SKM-1 (cell line): ENCODE measurements around the gene ZMYND11.
"Not testable (repeated sequence)": the region's sequence is repeated elsewhere in the genome, so short reads cannot be mapped to it uniquely, and the experiment has no call there.

Experiments
- DNase-seq: peaks from one replicate; lab custom pipeline; 2025; ENCODE audit not compliant: unreplicated experiment; lab: John Stamatoyannopoulos, UW

Gene ZMYND11

DNA sequence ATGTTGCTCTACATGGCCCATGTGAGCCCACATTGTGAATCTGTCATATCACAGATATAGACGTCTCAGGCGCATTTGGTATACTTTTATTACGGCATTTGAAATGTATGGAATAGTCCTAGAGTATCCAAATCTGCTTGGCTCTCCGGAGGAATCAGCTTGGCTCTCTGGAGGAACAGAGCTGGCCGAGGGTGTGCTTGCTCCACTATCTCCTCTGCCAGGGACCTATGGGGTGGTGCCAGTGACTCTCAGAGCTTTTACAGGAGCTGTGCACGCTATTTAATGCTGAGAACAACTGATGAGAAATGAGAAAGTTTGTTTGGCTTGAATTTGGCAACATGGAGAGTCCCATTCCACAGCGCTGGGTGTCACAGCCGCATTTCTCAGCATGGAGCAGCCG lies 144.0 kb downstream of the ZMYND11 start:
- DNase-seq = no peak

DNA sequence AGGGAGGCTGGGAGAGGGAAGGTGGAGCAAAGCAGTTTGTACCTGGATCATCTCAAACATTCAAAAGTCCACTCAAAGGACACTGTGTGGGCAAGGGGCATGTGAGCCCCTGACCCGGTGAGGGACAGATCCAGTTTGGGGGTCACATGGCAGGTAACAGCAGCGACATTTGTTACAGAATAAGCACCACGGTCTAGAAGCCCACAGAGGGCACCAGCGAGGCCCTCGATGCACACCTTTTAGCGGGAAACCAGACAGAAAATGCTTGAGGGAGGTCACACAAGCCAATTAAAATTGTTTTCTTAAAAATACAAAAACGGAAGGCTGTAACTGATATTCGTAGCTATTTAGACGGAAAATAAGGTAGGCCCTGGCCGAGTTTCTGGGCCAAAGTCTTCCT lies 144.4 kb downstream of the ZMYND11 start:
- no peak for DNase-seq

- no peak for DNase-seq
Observed at GRCh38 chr10:282294-283139, 147.3 kb downstream of the ZMYND11 start.

DNA sequence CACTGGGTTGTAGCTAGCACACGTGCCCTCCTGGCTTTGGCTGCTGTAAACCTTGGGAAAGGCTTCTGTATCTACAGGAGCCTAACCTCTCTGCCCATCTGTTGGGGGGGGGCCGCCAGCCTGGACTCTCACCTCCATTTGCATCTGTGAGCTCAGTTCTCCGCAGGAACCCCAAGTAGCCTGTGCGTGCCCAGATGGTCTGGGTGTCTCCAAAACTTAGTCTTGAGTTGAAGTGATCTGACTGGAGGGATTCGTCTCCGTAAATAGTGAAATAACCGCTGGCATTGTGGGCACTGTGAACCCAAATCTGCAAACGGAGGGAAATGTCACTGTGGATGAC lies 147.9 kb downstream of the ZMYND11 start:
- no peak for DNase-seq

DNA sequence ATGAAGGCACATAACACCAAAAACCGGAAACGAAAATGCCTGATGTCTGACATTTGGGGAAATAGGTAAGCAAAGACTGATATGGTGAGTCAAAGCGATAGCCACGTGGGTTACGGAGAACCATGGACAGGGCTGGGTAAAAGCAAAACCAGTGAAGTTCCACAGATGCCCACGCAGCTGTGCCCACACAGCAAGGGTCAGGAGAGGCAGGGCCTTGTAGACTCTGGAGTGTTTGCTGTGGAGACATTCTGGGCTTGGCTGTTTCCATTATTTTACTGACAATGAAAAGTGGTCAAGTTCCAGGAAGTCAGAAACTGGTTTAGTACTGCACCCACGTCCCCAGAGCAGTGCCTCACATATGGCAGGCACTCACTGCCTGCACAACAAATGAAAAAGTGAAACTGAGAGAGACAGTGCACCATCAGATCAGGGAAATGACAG lies 148.7 kb downstream of the ZMYND11 start:
- DNase-seq = no peak

GRCh38 chr10:285216-285615 lies 150.0 kb downstream of the ZMYND11 start:
- no peak for DNase-seq

DNA sequence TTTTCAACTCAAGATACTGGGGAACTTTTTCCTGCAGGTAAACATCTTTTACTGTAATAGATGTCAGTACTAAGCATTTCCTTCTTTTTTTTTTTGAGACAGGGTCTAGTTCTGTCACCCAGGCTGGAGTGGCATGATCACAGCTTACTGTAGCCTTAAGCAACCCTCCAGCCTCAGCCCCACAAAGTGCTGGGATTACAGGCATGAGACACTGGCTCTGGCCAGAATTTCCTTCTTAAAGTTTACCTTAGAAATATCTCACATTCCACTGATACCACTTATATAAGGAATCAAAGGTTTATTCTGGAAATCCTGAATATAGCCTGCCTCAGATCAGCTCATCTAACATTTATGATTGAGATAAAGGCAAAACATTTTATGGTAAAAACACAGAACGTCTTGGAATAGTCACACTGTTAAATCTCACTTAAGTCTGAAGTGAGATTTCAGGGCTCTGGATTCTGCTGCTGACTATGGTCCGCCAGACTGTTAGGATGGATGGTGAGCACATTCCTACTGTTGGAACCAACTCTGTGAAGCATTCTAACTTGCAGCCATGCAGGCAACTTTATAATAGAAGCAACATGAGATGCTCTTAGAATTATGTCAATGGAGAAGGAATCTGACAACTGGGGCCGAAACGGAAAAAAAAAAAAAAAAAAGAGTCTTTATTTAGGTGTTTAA lies 151.9 kb downstream of the ZMYND11 start:
- DNase-seq = no peak

DNA sequence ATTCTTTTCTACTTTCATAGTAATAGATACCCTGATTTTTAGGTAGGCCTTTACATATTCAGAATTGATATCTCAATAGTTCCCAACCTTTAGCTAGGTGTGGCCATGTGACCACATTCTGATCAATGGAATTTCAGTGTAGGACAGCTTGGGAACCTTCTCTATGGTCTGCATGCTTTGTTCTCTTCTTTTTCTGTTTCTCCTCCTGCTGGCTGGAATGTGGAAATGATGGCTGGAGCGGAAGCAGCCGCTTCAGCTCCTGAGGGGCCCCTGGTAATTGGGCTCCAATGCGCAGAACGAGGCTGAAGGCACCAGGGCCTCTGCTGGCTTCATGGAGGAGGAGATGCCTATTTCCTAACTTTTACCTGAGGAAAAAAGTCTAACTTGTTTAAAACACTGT lies 152.6 kb downstream of the ZMYND11 start:
- DNase-seq = no peak

GRCh38 chr10:288316-289200 lies 153.3 kb downstream of the ZMYND11 start:
- DNase-seq = no peak

DNA sequence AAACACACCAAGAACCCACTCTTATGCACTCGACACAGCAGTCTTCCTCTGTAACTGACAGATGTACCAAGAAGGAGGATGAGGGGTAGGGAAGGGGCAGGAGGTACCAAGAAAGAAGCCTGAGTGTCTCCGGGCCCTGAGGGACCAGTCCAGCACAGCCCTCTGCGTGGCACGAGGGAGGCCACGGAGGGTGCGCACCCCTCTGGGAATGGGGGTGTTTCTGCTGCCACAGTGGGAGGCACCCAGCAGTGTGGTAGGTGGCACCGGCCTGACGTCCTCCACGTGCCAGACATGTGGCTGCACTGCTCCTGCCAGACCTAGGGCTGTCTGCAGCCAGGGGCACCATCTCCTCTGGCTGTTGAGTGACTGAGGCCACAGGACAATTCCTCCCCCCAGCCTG lies 154.3 kb downstream of the ZMYND11 start:
- DNase-seq = no peak

DNA sequence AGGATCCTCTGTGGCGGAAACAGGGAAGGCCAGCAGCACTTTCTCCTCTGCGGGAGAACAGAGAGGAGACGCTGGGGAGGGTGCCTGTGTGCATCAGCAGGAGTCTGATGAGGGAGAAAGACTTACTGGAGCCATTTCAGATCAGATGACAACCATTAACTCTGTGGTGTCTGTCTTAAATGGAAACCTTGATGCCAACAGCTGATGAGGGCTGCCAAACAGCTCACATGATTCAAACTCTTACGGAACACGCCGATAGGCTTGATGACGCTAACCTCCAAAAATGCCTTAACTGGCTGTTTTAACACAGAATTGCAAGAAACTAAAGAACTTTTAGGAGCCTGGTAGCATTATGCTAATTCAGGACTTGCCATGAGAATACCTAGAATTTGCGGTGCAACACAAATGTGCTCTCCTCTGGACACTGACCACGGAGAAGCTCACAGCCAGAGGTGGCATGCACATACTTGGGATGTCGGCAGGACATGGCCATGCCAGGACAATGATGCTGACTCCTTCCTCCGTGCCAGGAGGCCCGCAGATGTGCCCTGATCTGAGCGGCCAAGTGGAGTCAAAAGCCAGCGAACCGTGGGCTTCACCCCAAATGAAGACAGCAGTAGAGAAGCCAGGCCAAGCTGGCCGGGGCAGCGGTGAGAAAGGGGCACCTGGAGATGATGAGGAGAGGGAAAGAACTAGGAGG lies 154.9 kb downstream of the ZMYND11 start:
- DNase-seq = no peak

DNA sequence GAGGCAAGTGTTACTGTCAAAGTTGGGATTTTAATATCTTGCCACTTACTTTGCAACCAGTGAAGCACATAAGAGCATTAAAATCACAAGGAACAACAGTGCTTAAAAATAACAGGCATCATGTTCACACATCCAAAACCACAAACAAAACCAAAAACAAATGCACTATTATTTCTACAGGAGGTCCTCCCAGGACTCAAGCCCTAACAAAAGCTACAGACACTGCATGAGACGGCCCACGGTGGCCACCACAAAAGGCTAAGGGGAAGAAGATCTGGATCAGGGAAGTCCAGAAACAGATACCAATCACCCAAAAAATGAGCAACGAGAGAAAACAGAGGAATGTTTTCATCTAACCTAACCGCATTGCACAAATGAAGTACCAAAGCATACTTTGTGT lies 158.4 kb downstream of the ZMYND11 start:
- DNase-seq = no peak

- DNase-seq = no peak
Observed at GRCh38 chr10:297567-297966, 162.3 kb downstream of the ZMYND11 start.

- DNase-seq = no peak
Observed at GRCh38 chr10:298033-298432, 162.8 kb downstream of the ZMYND11 start.

GRCh38 chr10:299512-299911 lies 164.3 kb downstream of the ZMYND11 start:
- DNase-seq = no peak

GRCh38 chr10:299969-300368 lies 164.7 kb downstream of the ZMYND11 start:
- DNase-seq = no peak

DNA sequence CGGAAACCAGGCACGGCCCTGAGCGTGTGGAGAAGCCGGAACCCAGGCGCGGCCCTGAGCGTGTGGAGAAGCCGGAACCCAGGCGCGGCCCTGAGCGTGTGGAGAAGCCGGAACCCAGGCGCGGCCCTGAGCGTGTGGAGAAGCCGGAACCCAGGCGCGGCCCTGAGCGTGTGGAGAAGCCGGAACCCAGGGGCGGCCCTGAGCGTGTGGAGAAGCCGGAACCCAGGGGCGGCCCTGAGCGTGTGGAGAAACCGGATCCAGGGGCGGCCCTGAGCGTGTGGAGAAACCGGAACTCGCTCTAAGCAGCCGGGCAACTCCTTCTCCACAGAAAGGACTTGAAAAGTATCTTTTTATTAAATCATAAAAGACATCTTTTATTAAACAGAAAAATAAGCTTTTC lies 165.3 kb downstream of the ZMYND11 start:
- not testable (repeated sequence) for DNase-seq

DNA sequence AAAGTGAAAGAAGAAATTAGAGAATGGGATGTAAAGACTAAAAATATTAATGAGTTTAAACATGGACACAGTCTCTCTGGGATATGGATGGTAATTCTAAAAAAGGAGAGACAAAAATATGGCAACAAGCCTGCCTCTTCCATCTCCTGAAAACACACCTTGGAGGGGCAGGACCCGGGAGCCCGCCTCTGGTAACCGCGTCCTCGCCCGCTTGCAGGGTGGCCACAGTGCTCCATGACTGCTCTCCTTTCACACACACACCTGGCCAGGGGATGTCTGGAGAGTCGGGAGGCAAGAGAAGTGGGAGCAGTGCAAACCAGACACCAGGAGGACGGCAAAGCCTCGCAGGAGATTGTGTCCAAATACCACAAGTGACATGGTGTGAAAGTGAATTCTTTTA lies 166.3 kb downstream of the ZMYND11 start:
- DNase-seq = no peak
